HG03108 (cell line): ENCODE measurements around the gene BICC1.

Experiments
- ATAC-seq: cut with Tn5 transposase; IDR thresholded peaks from one replicate; pipeline ENCODE4 v1.9.1; 2021; ENCODE audit warnings: moderate library complexity; ENCODE audit not compliant: unreplicated experiment

The BICC1 gene

DNA sequence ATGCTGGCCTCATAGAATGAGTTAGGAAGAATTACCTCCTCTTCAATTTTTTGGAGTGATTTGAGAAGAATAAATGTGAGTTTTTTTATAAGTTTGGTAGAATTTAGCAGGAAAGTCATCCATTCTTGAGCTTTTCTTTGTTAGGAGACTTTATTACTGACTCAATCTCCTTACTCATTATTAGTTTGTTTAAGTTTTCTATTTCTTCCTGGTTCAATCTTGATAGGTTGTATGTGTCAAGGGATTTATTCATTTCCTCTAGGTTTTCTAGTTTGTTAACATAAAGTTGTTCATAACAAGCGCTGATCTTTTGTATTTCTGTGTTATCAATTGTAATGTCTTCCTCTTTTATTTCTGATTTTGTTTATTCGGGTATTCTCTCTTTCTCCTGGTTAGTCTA is 47.4 kb downstream of the BICC1 start:
- no peak for ATAC-seq

DNA sequence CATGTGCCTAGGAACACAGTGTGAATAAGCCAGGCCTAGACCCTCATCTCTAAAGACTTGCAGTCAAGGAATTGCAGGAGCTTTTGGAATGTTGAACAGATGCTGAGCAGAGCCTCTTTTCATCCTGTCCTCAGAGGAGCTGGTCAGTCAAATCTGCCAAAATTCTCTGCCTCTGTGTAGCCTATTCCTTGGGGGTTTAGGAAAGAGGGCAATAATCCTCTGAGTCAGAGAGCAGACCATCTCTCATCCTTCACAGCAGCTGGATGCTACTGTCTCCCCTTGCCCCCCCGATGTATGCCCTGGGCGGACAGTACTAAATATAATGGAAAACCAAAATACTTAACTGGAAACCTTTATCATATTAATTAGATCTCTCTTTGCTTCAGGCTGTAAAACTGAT is 52.6 kb downstream of the BICC1 start:
- no peak for ATAC-seq

DNA sequence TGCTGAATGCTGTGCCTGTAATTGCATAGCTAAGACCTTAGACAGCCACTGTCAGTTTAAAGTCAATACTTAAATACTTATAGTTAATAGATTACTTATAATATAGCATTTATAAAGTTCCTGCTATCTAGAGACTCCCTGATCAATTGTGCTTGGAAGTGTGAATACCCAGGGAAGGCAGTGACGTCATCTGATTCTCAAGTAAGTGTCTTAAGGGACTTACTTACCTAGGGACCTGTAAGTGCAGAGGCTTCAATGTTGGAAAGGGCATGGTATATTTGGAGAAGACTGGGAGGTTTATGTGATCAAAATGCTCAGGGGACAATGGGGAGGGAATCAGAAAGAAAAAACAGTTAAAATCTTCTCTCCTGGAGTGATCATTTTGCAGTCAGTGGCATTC is 55.0 kb downstream of the BICC1 start:
- ATAC-seq, result no peak

GRCh38 chr10:58568428-58568935 is 55.8 kb downstream of the BICC1 start:
- ATAC-seq, result no peak

DNA sequence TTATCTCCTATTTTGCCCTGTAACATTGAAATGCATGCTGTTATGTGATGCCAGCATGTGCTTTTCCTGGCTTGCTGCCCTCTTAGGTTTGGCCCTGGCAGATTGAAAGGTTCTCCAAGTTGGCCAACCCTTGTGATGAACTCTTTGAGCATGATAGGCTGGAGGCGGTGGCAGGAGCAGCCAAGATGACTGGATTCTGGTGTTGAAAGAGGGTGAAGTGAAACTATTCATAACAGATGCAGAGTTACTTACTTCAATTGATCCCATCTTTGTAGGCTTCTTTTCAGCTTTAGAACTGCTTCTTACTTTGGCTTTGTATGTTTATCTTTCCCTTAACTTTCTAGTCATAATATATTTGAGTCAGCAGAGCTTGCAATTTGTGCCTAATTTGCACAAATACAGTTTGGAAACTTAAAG is 57.6 kb downstream of the BICC1 start:
- ATAC-seq, result no peak

DNA sequence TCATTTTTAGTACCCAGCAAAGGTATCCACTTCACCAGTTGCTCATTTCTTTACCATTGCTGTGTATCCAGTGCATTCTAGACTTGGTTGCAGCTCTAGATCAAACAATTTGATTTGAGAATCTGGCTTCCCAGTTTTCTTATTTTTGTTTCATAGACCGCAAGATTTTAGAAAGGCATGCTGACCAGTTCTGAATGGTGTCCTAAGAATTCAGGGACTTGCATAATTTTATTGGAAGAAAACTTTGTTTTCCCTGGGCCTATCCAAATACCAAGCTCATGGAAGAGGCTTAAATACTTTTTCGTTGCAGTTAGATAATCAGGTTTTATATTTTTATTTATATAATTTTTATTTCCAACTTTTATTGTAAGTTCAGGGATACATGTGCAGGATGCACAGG is 58.3 kb downstream of the BICC1 start:
- ATAC-seq, result no peak

- no peak for ATAC-seq
Measured at GRCh38 chr10:58573144-58573543, 60.5 kb downstream of the BICC1 start.

DNA sequence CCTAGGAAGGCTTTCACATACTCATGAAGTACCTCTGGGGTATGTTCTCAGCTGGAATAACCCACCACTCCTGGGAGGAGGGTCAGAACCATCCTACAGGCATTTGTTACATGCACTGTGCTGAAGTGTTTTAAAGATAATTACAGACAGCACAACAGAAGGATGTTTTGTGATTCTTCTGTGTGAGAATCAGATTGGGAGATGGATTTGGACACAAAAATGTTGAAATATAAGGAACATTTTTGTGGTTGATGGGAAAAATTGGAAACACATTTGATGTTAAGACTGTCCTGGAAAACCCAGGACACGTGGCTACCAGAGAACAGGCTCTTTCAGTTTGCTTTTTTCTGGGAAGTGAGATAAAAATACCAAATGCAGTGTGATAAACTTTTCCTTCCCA is 61.4 kb downstream of the BICC1 start:
- ATAC-seq, result no peak

GRCh38 chr10:58575491-58575890 is 62.8 kb downstream of the BICC1 start:
- ATAC-seq, result no peak

DNA sequence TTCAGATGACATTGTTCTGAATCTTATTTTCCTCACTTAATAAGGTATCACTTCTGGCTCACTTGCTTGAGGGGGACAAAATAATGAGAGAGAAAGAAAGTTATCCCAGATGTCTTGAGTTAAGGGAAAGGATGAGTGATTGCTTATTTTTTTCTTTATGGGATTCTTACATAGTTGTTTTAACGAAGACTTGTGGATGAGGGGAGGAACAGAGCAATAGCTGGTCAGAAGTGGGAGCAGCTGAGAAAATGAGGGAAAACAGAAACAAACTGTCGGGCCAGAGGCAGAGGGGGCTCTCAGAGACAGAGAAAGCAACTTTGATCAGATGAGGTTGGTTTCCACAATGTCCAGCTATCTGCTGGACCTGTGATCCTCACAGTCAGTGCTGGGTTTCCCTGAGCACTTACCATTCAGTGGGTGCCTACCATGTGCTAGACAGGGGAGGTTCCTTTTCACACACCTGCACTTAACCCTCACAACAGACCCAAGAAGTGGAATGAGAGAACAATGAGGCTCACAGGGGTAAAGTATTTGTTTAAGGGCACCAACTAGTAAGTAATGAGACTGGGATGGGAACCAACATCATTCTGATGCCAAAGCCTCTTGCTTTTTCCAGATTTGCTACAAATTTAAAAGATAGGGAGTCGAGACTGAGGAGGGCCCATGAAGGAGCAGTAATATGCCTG is 64.2 kb downstream of the BICC1 start:
- ATAC-seq, result no peak

GRCh38 chr10:58577437-58577777 is 64.7 kb downstream of the BICC1 start:
- no peak for ATAC-seq

DNA sequence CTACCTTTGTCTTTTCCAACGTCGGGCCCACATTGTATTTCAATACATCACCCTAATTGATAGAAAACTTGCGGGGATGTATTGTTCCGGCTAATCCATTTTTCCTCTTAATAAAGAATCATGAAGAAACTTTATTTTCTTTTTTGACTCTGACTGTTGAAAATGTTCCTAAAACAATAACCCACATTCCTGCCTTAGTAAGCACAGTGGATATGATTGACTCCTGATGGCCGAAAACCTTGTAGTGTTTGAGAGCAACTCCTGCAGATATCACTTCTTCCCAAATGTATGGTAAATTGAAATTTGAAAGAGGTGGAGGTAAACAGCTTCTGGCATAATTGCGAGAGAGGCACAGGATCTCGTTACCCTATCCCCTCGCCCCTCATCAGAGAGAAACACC is 65.7 kb downstream of the BICC1 start:
- ATAC-seq, result no peak

- ATAC-seq, result no peak
Measured at GRCh38 chr10:58579011-58579655, 66.5 kb downstream of the BICC1 start.

- no peak for ATAC-seq
Measured at GRCh38 chr10:58582045-58582444, 69.4 kb downstream of the BICC1 start.

GRCh38 chr10:58585435-58585834 is 72.8 kb downstream of the BICC1 start:
- ATAC-seq, result no peak

- no peak for ATAC-seq
Measured at GRCh38 chr10:58586282-58587245, 73.9 kb downstream of the BICC1 start.

- no peak for ATAC-seq
Measured at GRCh38 chr10:58587676-58588075, 75.0 kb downstream of the BICC1 start.

DNA sequence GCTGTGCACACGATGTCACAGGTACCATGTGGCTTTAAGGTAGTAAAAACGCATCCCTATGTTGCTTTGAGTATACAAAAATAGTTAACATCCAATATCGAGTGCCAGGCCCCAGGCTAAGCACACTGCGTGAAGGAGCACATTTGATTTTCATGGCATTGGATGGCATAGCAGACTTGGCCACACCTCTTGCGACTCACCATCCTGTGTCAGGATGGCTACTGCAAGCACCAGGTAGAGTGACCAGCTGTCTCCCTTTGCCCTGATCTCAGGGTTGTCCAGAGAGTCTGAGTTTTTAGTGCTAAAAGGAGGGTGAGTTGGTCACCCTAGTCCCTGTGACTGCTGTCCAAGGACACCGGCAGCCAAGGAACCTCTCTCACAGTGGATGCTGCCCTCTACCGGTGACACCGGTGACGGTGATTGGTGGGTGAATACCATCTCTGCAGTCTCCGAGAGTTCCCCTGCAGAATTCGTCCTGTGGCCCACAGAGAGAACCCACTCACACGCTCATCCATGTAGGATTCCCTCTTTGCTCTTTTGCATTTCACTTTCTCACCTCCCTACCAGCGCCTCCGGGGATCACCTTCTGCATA is 76.1 kb downstream of the BICC1 start:
- no peak for ATAC-seq

GRCh38 chr10:58590152-58590840 is 77.6 kb downstream of the BICC1 start:
- no peak for ATAC-seq

- no peak for ATAC-seq
Measured at GRCh38 chr10:58590924-58591323, 78.3 kb downstream of the BICC1 start.

GRCh38 chr10:58593008-58593407 is 80.3 kb downstream of the BICC1 start:
- ATAC-seq, result no peak
